Stimulated activated CD4-positive, alpha-beta T cell treated with anti-CD3 and anti-CD28 coated beads, Interleukin-2, amount 100 ng/mL, for 48 hours (primary cell): Measurements from ENCODE around the gene VSIG10.
"Not testable (repeated sequence)": the region's sequence is repeated elsewhere in the genome, so short reads cannot be mapped to it uniquely, and the experiment has no call there.

Experiments
- DNase-seq, 2 donors: peaks; one replicate each; pipeline ENCODE4 v3.0.0-alpha.2; 2020

Gene VSIG10, protein sequence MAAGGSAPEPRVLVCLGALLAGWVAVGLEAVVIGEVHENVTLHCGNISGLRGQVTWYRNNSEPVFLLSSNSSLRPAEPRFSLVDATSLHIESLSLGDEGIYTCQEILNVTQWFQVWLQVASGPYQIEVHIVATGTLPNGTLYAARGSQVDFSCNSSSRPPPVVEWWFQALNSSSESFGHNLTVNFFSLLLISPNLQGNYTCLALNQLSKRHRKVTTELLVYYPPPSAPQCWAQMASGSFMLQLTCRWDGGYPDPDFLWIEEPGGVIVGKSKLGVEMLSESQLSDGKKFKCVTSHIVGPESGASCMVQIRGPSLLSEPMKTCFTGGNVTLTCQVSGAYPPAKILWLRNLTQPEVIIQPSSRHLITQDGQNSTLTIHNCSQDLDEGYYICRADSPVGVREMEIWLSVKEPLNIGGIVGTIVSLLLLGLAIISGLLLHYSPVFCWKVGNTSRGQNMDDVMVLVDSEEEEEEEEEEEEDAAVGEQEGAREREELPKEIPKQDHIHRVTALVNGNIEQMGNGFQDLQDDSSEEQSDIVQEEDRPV

DNA sequence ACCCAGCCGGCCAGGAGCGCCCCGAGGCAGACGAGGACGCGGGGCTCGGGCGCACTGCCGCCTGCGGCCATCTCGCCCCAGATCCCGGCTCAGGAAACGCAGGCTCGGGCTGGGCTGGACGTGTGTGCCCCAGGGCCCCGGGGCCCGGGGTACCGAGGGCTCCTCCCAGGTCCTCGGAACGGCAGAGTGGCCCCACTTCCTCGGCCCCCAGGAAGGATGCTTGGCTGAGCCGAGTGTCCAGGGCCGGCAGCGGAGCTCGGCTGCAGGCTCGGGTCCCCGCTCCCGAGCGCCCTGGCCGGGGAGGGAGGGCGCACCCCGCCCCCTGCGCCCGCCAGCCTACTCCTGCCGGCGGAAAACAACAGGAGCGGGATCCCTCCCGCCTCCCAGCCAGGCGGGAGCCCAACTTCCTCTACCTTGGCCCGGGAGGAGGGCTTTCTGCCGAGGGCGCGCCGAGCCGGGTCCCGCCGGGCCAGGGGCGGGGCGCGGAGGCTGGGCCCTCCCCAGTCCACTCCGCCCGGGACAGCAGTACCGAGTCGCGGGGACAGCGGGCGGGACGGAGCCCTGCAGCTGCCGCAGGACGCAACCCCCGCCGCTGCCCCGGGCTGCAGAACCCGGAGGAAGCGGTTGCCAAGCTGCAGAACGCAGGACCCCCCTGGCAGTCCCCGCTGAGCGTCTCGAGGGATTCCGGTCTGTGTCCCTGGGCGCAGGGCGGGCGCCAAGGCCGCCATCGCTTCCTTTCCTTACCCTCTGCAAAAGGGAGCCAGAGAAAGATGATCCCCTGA lies at the start of gene VSIG10:
Gene VSIG10 (minus strand): TSS at position 411 of the 782 bp plus-strand sequence. CDS start 340 bp downstream, at position 71.
- peak in 1 of 2 donors; percentile 7 for DNase-seq

GRCh38 chr12:118151755-118152154 lies 47.9 kb upstream of the VSIG10 start:
- no peak for DNase-seq

DNA sequence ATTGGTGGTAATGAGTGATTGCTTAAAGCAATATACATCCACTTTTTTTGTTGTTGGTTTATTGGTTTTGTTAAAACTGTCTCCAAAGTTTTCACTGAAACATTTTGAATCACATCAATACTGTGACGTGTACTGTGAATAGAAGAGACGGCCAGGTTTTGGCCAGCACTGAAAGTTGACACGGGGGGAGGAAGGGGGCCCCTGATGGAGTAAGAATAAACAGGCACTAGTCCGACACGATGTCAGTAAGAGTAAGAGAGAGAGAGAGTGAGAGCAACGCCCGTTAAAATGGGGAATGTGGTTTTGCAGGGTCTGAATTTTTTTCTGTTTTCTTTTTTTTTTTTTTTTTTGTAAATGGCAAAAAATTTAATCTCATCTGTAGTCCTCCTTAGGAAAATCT lies 46.8 kb upstream of the VSIG10 start:
- DNase-seq, result no peak

DNA sequence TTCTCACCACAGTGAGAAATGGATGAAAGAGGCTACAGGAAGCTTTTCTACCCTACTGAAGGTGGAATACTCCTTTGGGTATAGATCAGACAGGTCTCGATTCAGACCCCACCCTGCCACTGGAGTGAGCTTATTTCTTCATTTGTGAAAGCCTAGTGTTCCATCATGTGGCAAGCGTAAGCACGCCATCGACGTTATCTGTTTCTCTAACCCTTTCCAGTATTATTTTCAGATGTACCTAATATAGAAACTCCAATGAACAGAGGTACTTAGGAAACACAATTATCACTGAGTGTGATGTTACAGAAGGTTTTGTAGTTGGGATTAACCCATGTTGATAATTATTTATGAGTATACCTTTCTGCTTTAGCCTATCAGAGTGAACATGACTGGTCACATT lies 44.5 kb upstream of the VSIG10 start:
- DNase-seq, result no peak

- DNase-seq, result no peak
These were observed 42.0 kb upstream of the VSIG10 start for GRCh38 chr12:118145798-118146156.

- no peak for DNase-seq
These were observed 41.4 kb upstream of the VSIG10 start for GRCh38 chr12:118145113-118145797.

DNA sequence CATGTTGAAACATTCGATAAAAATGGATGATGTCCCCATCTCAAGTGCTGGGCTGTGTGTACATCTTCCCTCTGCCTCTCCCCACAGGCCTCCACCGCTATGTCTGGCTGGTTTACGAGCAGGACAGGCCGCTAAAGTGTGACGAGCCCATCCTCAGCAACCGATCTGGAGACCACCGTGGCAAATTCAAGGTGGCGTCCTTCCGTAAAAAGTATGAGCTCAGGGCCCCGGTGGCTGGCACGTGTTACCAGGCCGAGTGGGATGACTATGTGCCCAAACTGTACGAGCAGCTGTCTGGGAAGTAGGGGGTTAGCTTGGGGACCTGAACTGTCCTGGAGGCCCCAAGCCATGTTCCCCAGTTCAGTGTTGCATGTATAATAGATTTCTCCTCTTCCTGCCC lies 40.7 kb upstream of the VSIG10 start:
- DNase-seq, result no peak

GRCh38 chr12:118140825-118141224 lies 37.0 kb upstream of the VSIG10 start:
- no peak for DNase-seq

DNA sequence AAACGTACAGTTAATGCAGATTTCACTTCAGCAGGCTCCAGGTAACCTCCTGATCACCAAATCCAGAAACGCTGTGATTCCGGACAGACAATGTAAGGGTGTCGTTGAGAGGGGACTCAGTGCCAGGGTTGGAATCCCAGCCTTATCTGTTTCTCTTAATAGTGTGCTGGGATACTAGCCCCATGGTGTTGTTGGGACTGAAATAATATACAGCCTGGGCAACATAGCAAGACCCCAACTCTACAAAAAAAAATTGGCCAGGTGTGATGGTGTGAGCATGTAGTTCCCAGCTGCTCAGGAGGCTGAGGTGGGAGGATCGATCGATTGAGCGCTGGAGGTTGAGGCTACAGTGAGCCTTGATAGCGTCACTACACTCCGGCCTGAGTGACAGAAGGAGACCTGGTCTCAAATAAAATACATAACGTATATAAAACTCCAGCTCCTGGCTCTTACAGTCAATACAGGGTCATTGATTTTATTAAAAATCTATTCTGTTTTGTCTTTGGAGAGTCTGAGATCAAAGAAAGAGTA lies 33.4 kb upstream of the VSIG10 start:
- DNase-seq, result no peak

DNA sequence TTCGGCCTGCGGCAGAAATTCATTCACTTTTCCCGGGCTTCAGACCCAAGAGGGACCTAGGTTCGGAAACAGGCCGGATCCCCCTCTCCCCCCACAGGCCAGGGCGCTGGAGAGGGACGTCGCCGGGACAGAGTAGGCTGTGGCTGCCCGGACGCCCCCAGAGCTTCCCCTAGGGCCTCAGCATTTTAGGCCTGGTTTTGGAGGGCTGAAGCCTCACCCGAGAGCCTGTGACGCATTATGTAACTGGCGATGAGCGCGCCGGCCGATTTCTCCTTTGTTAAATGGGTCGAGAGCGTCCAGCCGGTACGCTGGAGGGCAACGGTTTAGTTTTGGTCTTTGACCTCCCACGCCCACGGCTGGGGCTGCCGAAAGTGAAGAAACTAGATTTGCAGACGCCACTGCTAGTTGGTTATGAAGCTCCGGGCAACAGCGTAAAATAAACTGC lies 32.8 kb upstream of the VSIG10 start:
- peak; percentile 27 to 34 for DNase-seq

GRCh38 chr12:118135788-118136558 lies 32.2 kb upstream of the VSIG10 start, which contains the start of gene PEBP1:
Gene PEBP1 (plus strand): TSS chr12:118136124. CDS start chr12:118136210, 86 bp downstream.
- DNase-seq, result peak; percentile 90 to 93

GRCh38 chr12:118129436-118129835 lies 25.6 kb upstream of the VSIG10 start:
- DNase-seq, result not testable (repeated sequence)

DNA sequence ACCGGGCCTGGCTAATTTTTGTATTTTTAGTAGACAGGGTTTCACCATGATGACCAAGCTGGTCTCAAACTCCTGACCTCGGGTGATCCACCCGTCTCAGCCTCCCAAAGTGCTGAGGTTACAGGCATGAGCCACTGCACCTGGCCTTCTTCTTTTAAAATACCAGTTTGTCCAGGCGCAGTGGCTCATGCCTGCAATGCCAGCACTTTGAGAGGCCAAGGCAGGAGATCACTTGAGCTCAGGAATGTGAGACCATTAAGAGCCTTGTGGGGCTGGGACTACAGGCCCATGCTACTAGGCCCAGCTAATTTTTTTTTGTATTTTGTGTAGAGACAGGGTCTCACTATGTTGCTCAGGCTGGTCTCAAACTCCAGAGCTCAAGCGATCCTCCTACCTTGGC lies 24.1 kb upstream of the VSIG10 start:
- DNase-seq, result no peak

- no peak for DNase-seq
These were observed 22.4 kb upstream of the VSIG10 start for GRCh38 chr12:118126119-118126757.

DNA sequence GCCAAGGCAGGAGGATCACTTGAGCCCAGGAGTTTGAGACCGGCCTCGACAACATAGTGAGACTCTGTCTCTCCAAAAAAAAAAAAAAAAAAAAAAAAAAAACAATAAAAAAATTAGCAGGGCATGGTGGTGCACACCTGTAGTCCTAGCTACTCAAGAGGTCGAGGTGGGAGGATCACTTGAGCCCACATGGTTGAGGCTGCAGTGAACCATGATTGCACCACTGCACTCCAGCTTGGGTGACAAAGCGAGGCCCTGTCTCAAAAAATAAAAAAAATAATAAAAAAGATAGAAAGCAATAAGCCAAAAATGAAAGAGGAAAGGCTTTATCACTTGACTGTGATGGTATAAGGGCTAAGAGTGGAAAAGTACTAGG lies 21.9 kb upstream of the VSIG10 start:
- no peak for DNase-seq

DNA sequence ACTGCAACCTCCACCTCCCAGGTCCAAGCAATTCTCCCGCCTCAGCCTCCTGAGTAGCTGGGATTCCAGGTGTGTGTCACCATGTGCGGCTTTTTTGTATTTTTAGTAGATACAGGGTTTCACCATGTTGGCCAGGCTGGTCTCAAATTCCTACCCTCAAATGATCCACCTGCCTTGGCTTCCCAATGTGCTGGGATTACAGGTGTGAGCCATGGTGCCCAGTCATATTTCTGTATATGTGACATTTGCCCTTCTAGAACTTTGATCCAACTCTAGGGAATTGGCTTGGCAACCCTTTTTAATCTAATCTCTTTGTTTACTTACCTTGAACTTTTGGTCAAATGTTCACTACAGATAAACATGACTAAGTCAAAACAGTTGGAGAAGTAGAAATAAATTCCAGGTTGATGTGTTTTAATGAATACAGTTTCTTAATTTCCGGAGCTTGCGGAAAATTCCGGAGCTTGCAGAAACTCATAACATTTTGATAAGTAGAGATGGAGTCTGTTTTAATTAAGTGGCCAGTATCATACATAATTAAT lies 20.6 kb upstream of the VSIG10 start:
- no peak for DNase-seq

DNA sequence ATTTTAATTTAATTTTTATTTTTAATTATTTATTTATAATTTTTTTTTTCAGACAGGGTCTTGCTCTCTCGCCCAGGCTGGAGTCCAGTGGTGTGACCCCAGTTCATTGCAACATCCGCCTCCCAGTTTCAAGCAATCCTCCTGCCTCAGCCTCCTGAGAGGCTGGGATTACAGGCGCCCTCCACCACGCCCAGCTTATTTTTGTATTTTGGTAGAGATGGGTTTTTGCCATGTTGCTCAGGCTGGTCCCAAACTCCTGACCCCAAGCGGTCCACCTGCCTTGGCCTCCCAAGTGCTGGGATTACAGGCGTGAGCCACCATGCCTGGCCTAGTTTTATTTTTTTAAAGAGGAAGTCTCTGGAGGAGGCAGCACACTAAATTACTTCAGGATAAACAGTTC lies 18.5 kb upstream of the VSIG10 start:
- no peak for DNase-seq

DNA sequence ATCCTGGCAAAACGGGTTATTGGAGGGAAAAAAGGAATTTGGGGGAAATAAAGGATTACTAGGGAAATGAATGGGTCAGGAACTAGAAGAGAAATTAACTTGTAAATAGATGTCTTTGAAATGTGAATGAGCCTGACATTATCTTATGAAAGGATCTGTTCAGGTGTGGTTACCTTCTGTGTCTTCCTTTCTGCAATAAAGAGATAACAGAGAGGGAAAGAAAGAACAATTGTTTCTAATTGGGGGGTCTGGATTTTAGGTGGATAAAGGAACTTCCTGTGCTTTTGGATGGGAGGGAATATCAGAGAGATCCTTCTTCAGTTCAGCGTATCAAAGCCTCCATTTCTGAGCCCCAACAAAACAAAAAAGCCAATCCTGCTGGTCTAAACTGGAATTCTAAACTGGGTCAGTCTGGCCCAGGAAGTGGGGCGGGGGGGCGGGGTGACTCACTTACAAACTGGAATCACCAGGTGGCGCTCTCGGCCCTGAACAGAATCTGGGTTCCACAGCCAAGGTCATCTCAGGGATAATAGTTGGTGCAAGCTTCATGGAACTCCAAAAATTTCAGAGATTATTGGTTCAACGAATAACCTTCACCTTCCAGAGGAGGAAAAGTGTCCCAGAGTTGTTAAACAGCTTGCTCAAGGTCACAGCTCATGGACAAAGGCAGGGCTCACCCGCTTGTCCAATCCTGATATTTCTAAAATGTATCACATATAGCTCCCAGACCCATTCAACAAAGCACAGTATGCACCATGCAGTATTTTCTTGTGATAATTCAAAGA lies 17.0 kb upstream of the VSIG10 start:
- DNase-seq, result peak; percentile 62 to 68

- no peak for DNase-seq
These were observed 15.7 kb upstream of the VSIG10 start for GRCh38 chr12:118119449-118119879.

DNA sequence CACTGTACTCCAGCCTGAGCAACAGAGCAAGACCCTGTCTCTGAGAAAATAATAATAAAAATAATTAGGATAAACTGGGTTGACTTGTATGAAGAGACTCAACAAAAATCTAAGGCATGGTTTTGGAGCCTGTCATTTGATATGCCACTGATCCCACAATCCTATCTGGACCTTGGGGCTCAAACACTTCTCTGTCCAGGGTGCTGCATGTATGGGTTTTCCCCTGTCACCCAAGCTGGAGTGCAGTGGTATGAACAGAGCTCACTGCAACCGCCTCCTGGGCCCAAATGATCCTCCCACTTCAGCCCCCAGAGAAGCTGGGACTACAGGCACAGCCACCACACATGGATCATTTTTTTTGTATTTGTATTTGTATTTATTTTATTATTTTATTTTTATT lies 5.3 kb upstream of the VSIG10 start:
- no peak for DNase-seq
